ENCODE data around the gene HS6ST1. TPM values are rescaled to one million over a fixed set of nuclear protein-coding genes. Genes with fewer than 3 reads are reported as not detected.
"Not testable (repeated sequence)": the region's sequence is repeated elsewhere in the genome, so short reads cannot be mapped to it uniquely, and the experiment has no call there.

Gene HS6ST1
- total RNA-seq, 1 donor = 19.9 TPM

DNA sequence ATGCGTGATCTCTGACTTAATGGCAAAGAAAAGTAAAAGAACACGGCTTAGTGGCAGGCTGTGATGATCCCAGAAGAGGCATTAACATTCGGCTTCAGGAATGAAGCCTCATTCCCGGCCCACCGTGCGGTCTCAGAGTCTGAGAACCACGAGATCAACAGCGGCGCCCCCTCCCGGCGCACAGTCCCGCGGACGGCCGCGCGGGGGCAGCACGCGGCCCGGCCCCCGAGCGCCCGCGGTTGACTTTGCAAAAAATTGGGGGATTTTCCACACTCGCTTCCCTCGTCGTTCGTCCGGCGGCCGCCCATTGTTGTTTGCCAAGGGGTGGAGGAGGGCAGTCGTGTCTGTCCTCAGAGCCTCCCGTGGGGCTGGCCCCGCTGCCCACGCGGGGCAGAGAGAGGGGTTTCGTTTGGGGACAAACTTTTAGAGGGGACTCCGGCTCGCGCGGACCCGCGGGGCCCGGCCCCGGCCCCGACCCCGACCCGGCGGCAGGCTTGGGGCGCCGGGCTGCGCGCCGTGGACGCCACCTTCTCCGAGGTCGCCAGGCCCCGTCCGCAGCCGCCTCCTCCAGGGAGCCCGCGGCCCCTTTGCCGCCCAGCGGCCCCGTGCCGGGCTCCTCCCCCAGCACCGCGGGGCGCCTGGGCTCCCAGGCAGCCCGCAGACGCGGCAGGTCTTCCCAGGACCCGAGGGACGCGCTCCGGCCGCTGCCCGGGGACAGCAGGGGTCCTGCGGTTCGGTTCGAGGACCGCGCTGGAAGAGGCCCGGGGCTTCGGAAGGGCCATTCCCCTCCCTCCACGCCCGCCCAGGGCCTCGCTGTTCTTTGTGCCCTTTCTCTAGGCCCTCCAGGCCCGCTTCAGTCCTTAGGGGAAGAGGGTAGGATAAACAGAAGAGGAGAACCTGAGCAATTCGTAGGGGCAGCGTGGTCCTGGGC is 3.4 kb upstream of the HS6ST1 start:
- peak overlapping the region; percentile 67 for H3K4me3 ChIP-seq (ENCODE audit: low read depth, low read length)
- DNase-seq (ENCODE audit: low read depth) = peak; percentile 80
- TF ChIP-seq, protein P1, sequence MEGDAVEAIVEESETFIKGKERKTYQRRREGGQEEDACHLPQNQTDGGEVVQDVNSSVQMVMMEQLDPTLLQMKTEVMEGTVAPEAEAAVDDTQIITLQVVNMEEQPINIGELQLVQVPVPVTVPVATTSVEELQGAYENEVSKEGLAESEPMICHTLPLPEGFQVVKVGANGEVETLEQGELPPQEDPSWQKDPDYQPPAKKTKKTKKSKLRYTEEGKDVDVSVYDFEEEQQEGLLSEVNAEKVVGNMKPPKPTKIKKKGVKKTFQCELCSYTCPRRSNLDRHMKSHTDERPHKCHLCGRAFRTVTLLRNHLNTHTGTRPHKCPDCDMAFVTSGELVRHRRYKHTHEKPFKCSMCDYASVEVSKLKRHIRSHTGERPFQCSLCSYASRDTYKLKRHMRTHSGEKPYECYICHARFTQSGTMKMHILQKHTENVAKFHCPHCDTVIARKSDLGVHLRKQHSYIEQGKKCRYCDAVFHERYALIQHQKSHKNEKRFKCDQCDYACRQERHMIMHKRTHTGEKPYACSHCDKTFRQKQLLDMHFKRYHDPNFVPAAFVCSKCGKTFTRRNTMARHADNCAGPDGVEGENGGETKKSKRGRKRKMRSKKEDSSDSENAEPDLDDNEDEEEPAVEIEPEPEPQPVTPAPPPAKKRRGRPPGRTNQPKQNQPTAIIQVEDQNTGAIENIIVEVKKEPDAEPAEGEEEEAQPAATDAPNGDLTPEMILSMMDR (IDR thresholded peaks at IDR 0.05; ENCODE audit: insufficient read depth, low read depth, low read length) = peak; percentile 66

DNA sequence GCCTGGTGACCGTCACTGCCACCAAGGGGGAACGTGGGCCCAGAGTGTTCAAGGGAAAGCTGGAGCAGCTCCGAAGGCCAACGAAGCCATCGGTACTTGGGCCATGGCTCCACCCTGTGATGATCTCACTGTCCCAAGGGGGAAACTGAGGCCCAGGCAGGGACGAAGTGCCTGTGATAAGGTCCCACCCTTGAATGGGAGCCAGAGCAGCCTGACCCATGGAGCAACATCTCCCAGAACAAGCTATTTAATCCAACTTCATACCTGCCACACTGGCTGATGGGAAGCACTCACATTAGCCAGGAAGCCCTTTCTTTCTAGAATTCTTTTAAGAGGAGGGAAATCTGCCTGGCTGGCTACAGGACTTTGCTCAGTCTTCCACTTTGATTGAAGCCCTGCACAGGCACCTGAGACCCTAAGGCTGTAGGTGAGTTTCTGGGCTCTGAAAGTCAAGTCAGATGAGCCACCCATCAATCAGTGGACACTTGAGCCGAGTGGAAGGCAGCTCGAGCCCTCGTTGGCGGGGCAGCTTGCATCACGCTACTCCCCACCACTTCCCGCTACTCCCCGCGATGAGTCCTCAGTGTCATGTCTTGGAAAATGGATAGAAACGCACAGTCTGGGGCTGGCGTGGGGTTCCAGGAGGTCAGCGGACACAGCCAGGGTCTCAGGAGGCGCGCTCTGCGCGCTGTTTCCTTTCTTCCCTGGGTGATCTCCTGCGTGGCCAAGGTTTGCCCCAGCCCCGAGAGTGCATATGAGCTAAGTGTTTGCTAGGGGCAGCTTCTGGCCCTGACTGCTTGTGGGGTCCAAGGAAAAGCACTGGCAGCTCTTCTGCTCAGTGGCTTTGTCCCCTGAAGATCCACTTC is 2.5 kb upstream of the HS6ST1 start:
- H3K4me3 ChIP-seq (ENCODE audit: low read depth, low read length) = no peak overlapping the region
- DNase-seq (ENCODE audit: low read depth) = no peak

GRCh38 chr2:128320192-128320905 is 1.7 kb upstream of the HS6ST1 start:
- TF ChIP-seq, protein P1 (IDR thresholded peaks at IDR 0.05; ENCODE audit: insufficient read depth, low read depth, low read length) = no peak
- no peak overlapping the region for H3K4me3 ChIP-seq (ENCODE audit: low read depth, low read length)
- no peak for DNase-seq (ENCODE audit: low read depth)

More for the DNA sequence above, 2.5 kb upstream of the HS6ST1 start:
- TF ChIP-seq, protein P1 (IDR thresholded peaks at IDR 0.05; ENCODE audit: insufficient read depth, low read depth, low read length) = no peak

DNA sequence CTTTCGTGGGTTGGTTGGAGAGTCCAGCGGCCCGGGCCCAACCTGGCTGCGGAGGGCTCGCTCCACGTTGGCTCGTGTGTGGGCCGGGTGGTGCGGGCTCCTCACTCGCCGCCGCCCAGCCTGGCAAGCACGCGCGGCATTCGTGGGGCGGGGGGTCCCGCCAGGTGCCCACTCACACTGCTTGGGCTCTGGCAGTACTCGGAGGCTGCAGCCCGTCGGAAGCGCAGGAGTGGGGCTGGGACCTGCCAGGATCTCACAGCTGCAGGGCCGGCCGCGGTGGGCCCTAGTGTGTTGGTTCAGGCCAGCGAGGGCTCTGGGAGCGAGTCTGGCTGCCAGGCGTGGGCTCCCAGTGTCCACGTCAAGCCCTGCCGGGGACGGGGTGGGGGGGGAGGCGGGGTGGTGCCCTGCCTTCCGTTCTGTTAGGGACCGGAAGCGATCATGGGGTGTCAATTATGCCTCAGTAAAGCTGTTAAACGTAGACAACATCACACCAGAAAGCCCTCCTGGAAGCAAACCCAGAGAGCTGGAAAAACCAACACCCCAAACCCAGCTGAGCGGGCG is 1.0 kb upstream of the HS6ST1 start:
- peak overlapping the region; percentile 67 for H3K4me3 ChIP-seq (ENCODE audit: low read depth, low read length)
- TF ChIP-seq, protein P1 (IDR thresholded peaks at IDR 0.05; ENCODE audit: insufficient read depth, low read depth, low read length) = no peak
- no peak for DNase-seq (ENCODE audit: low read depth)

DNA sequence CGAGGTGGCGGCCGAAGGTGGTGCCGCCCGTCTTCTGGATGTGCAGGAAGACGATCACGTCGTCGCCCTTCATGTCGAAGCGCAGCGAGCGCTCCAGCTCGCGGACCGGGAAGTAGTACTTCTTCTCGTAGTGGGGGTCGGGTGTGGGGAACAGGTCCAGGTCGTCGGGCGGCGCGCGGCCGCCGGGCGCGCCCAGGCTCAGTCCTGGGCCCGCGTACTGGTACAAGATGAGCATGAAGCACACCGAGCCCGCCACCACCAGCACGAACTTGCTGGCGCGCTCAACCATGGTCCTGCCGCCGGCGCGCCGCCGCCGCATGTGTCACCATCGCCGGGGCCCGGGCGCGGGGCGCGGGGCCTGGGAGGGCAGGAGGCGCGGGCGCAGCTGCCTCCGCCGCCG is 423 bp downstream of the HS6ST1 start:
- DNase-seq (ENCODE audit: low read depth) = not testable (repeated sequence)
- peak overlapping the region; percentile 55 for H3K4me3 ChIP-seq (ENCODE audit: low read depth, low read length)

DNA sequence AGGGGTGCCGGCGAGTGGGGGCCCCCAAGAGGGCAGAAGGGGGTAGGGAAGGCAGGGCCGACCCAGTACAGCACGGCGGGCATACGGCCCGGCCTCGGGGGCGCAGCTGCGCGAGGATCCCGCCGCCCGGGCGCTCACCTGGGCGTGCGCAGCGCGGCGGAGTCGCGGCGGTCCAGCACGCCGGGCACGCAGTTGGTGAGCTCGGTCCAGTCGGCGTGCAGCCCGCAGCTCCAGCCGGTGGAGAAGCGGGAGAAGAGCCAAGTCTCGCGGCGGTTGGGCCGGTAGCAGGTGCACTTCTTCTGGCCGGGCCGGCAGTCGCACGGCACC is 806 bp downstream of the HS6ST1 start:
- peak overlapping the region; percentile 82 for H3K4me3 ChIP-seq (ENCODE audit: low read depth, low read length)
- not testable (repeated sequence) for DNase-seq (ENCODE audit: low read depth)

GRCh38 chr2:128317181-128317898 is 1.3 kb downstream of the HS6ST1 start:
- TF ChIP-seq, protein P1 (IDR thresholded peaks at IDR 0.05; ENCODE audit: insufficient read depth, low read depth, low read length) = no peak
- DNase-seq (ENCODE audit: low read depth) = no peak
- H3K4me3 ChIP-seq (ENCODE audit: low read depth, low read length) = peak overlapping the region; percentile 82

All from fibroblast of villous mesenchyme (primary cell).